Measurements from ENCODE around the gene TDRD3. TPM values are rescaled to one million over a fixed set of nuclear protein-coding genes. Genes with fewer than 3 reads are reported as not detected.

TDRD3 gene
- total and polyA plus RNA-seq, 2 donors (not counting 1 experiment from before 2014, with no cell fraction given) = 10.5 to 18.8 TPM

- no peak overlapping the region for H3K9ac ChIP-seq (ENCODE audit: insufficient read depth, low read length)
- H4K20me1 ChIP-seq (ENCODE audit: control insufficient read depth, extremely low read depth, insufficient read depth, low read length) = no peaks in the 10 kb centered on the region
- H3K27me3 ChIP-seq (ENCODE audit: control insufficient read depth, insufficient read depth, low read length) = no peaks in the 10 kb centered on the region
- H3K9me3 ChIP-seq (ENCODE audit: control insufficient read depth, insufficient read depth, low read depth, low read length) = no peaks in the 10 kb centered on the region
- no peak overlapping the region for H3K4me2 ChIP-seq (ENCODE audit: extremely low read depth, insufficient read depth, low read length)
- no peaks in the 10 kb centered on the region for H3K79me2 ChIP-seq (ENCODE audit: control insufficient read depth, insufficient read depth, low read length)
- H3K4me1 ChIP-seq (ENCODE audit: control insufficient read depth, extremely low read depth, insufficient read depth, low read length) = no peaks in the 10 kb centered on the region
- no peak overlapping the region for H3K4me3 ChIP-seq (replicated peaks in 1 of 4; ENCODE audit: control extremely low read depth in 1 of 4, insufficient read depth in 1 of 4, low read depth in 3 of 4, low read length in 4 of 4)
- TF ChIP-seq EZH2 (IDR thresholded peaks at IDR 0.05; ENCODE audit: low read length, missing control alignments) = no peak
- TF ChIP-seq, protein P1, sequence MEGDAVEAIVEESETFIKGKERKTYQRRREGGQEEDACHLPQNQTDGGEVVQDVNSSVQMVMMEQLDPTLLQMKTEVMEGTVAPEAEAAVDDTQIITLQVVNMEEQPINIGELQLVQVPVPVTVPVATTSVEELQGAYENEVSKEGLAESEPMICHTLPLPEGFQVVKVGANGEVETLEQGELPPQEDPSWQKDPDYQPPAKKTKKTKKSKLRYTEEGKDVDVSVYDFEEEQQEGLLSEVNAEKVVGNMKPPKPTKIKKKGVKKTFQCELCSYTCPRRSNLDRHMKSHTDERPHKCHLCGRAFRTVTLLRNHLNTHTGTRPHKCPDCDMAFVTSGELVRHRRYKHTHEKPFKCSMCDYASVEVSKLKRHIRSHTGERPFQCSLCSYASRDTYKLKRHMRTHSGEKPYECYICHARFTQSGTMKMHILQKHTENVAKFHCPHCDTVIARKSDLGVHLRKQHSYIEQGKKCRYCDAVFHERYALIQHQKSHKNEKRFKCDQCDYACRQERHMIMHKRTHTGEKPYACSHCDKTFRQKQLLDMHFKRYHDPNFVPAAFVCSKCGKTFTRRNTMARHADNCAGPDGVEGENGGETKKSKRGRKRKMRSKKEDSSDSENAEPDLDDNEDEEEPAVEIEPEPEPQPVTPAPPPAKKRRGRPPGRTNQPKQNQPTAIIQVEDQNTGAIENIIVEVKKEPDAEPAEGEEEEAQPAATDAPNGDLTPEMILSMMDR (conservative IDR thresholded peaks at IDR 0.05 in 1 of 2, IDR thresholded peaks at IDR 0.05 in 1 of 2; ENCODE audit: low read depth in 1 of 2, low read length in 2 of 2) = no peak
- no peaks in the 10 kb centered on the region for H3K36me3 ChIP-seq (ENCODE audit: control insufficient read depth, insufficient read depth, low read length)
- no peak overlapping the region for H3K27ac ChIP-seq (ENCODE audit: insufficient read depth, low read length)
- no peak overlapping the region for H2AFZ ChIP-seq (ENCODE audit: low read length)
- DNase-seq (ENCODE audit: low read depth in 2 of 2) = peak in 1 of 2 donors; percentile 65
These were observed 223.8 kb downstream of the TDRD3 start for GRCh38 chr13:60620611-60621395.

GRCh38 chr13:60623151-60623550 is 226.1 kb downstream of the TDRD3 start:
- DNase-seq (ENCODE audit: low read depth in 2 of 2) = no peak
- no peak overlapping the region for H3K4me2 ChIP-seq (ENCODE audit: extremely low read depth, insufficient read depth, low read length)
- no peak overlapping the region for H3K27ac ChIP-seq (ENCODE audit: insufficient read depth, low read length)
- no peak overlapping the region for H2AFZ ChIP-seq (ENCODE audit: low read length)
- no peak overlapping the region for H3K4me3 ChIP-seq (replicated peaks in 1 of 4; ENCODE audit: control extremely low read depth in 1 of 4, insufficient read depth in 1 of 4, low read depth in 3 of 4, low read length in 4 of 4)
- TF ChIP-seq EZH2 (IDR thresholded peaks at IDR 0.05; ENCODE audit: low read length, missing control alignments) = no peak
- TF ChIP-seq, protein P1 (conservative IDR thresholded peaks at IDR 0.05 in 1 of 2, IDR thresholded peaks at IDR 0.05 in 1 of 2; ENCODE audit: low read depth in 1 of 2, low read length in 2 of 2) = no peak
- H4K20me1 ChIP-seq (ENCODE audit: control insufficient read depth, extremely low read depth, insufficient read depth, low read length) = no peaks in the 10 kb centered on the region
- no peaks in the 10 kb centered on the region for H3K4me1 ChIP-seq (ENCODE audit: control insufficient read depth, extremely low read depth, insufficient read depth, low read length)
- H3K27me3 ChIP-seq (ENCODE audit: control insufficient read depth, insufficient read depth, low read length) = no peaks in the 10 kb centered on the region
- no peaks in the 10 kb centered on the region for H3K36me3 ChIP-seq (ENCODE audit: control insufficient read depth, insufficient read depth, low read length)
- H3K9ac ChIP-seq (ENCODE audit: insufficient read depth, low read length) = no peak overlapping the region
- no peaks in the 10 kb centered on the region for H3K79me2 ChIP-seq (ENCODE audit: control insufficient read depth, insufficient read depth, low read length)
- H3K9me3 ChIP-seq (ENCODE audit: control insufficient read depth, insufficient read depth, low read depth, low read length) = no peaks in the 10 kb centered on the region

Other genes starting within 250 kb of the TDRD3 start
- 1.8 and 5.9 TPM in 2 replicates for gene DIAPH3, start 233.3 kb upstream of the TDRD3 start, total RNA-seq
- 10.9 and 23.6 TPM in 2 replicates for gene DIAPH3, start 233.3 kb upstream of the TDRD3 start, polyA plus RNA-seq

All from fibroblast of lung (primary cell).